Measurements from ENCODE around the gene GABBR2. TPM values are rescaled to one million over a fixed set of nuclear protein-coding genes. Genes with fewer than 3 reads are reported as not detected.

Gene GABBR2
- total RNA-seq, 1 experiment from 2014 or later, result 0.76 TPM

DNA sequence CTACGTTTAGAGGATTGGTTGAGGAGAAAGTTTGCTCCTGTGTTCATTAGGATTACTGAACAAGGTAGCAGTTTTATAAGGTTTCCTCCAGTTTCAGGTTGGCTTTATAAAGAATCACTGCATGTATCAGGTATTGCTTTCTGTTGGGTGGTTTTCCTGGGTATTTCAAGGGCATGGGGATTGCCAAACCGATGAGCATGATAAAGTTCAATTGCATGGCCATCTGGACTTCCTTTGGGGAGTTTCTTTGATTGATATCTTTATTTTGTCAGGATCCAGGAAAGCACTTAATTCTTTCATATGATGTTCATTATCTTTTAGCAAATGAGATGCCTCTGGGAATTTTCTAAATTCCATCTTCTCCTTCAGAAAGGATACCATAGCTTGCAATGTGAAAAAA lies 10.3 kb upstream of the GABBR2 start:
- POLR2A ChIA-PET (ENCODE audit: unreplicated experiment), result no interaction called here
- CTCF ChIA-PET, result no interaction called here

DNA sequence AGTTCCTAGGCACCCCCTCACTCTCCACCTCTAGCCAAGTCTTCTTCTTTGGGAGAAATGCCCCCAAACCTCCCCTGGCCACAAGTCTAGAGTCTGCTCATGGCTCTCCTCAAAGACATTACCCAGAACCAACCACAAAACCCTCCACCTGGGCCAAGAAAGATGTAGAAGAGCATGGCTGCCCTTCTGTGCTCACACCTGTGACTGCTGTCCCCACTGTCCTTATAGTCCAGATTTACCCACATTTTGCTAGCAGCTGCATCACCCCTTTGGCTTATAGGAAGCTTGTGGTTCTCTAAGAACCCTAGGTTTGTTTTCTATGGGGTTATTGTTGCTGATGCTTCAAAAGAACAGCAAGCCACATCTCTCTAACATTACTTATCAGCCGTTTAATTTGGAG lies 6.1 kb upstream of the GABBR2 start:
- H3K27ac ChIP-seq, result no peak overlapping the region
- no peaks in the 10 kb centered on the region for H3K9me2 ChIP-seq (ENCODE audit: insufficient read depth)
- H3K27me3 ChIP-seq (ENCODE audit: insufficient read depth, low read depth), result peaks cover 25% of the 10 kb centered on the region; the same call in 1 of the 2 replicates
- H4K20me1 ChIP-seq (ENCODE audit: insufficient read depth), result no peaks in the 10 kb centered on the region
- H3K4me3 ChIP-seq, result no peak overlapping the region
- intact Hi-C loops (cut with micrococcal nuclease; ENCODE audit: unreplicated experiment), result no loop called here
- H3F3A ChIP-seq (ENCODE audit: insufficient read depth, low read depth), result no peaks in the 10 kb centered on the region
- ChIA-PET POLR2A (ENCODE audit: unreplicated experiment) (no interaction called here), CTCF (no interaction called here)
- no peak for DNase-seq
- H3K4me1 ChIP-seq (replicated peaks; ENCODE audit: insufficient read depth), result no peaks in the 10 kb centered on the region
- no peak overlapping the region for H2AFZ ChIP-seq
- no TSS peak for BruUV-seq (replicated peaks)
- no peaks in the 10 kb centered on the region for H3K36me3 ChIP-seq (ENCODE audit: low read depth)
- H3K9me3 ChIP-seq (ENCODE audit: insufficient read depth, low read depth), result no peaks in the 10 kb centered on the region
- H3K4me2 ChIP-seq, result no peak overlapping the region
- no peaks in the 10 kb centered on the region for H3K79me2 ChIP-seq (ENCODE audit: low read depth)
- TF ChIP-seq EZH2 (IDR thresholded peaks at IDR 0.05; ENCODE audit: low read depth), result no peak
- TF ChIP-seq, protein P1, sequence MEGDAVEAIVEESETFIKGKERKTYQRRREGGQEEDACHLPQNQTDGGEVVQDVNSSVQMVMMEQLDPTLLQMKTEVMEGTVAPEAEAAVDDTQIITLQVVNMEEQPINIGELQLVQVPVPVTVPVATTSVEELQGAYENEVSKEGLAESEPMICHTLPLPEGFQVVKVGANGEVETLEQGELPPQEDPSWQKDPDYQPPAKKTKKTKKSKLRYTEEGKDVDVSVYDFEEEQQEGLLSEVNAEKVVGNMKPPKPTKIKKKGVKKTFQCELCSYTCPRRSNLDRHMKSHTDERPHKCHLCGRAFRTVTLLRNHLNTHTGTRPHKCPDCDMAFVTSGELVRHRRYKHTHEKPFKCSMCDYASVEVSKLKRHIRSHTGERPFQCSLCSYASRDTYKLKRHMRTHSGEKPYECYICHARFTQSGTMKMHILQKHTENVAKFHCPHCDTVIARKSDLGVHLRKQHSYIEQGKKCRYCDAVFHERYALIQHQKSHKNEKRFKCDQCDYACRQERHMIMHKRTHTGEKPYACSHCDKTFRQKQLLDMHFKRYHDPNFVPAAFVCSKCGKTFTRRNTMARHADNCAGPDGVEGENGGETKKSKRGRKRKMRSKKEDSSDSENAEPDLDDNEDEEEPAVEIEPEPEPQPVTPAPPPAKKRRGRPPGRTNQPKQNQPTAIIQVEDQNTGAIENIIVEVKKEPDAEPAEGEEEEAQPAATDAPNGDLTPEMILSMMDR (conservative IDR thresholded peaks at IDR 0.05), result no peak

More for the DNA sequence above, 10.3 kb upstream of the GABBR2 start:
- no peak overlapping the region for H2AFZ ChIP-seq
- no peaks in the 10 kb centered on the region for H3K9me2 ChIP-seq (ENCODE audit: insufficient read depth)
- no peak for DNase-seq
- TF ChIP-seq, protein P1 (conservative IDR thresholded peaks at IDR 0.05), result no peak
- no peak for TF ChIP-seq EZH2 (IDR thresholded peaks at IDR 0.05; ENCODE audit: low read depth)
- H3K27me3 ChIP-seq (ENCODE audit: insufficient read depth, low read depth), result peaks cover 25% of the 10 kb centered on the region; the same call in 1 of the 2 replicates
- H4K20me1 ChIP-seq (ENCODE audit: insufficient read depth), result no peaks in the 10 kb centered on the region
- H3K79me2 ChIP-seq (ENCODE audit: low read depth), result no peaks in the 10 kb centered on the region
- H3K4me3 ChIP-seq, result no peak overlapping the region
- no TSS peak for BruUV-seq (replicated peaks)
- no peaks in the 10 kb centered on the region for H3F3A ChIP-seq (ENCODE audit: insufficient read depth, low read depth)
- no peaks in the 10 kb centered on the region for H3K36me3 ChIP-seq (ENCODE audit: low read depth)
- intact Hi-C loops (cut with micrococcal nuclease; ENCODE audit: unreplicated experiment), result no loop called here
- H3K4me2 ChIP-seq, result no peak overlapping the region
- no peaks in the 10 kb centered on the region for H3K4me1 ChIP-seq (replicated peaks; ENCODE audit: insufficient read depth)
- peaks cover 6% of the 10 kb centered on the region for H3K9me3 ChIP-seq (ENCODE audit: insufficient read depth, low read depth)
- H3K27ac ChIP-seq, result no peak overlapping the region

DNA sequence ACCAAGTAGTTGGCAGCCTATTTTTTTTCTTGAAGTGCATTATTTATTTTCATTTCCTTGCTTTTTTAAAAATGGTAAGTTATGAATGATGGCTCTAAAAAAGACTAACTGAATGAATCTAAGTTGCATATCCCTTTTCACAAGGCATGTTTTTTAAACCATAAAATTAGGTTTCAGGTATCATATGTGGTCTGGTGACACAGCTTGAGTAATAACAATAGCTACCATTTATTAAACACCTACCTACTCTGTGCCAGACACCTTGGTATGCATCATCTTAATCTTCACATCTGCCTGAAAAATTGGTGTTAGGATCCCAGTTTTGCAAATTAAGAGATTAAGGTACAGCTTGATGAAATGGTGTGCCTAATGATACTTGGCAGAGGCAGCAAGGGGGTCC lies 4.3 kb upstream of the GABBR2 start:
- BruUV-seq (replicated peaks), result no TSS peak

More for the DNA sequence above, 4.3 kb upstream of the GABBR2 start:
- H3K27me3 ChIP-seq (ENCODE audit: insufficient read depth, low read depth), result peaks cover 33% of the 10 kb centered on the region; the same call in 1 of the 2 replicates
- H3K4me1 ChIP-seq (replicated peaks; ENCODE audit: insufficient read depth), result no peaks in the 10 kb centered on the region
- DNase-seq, result no peak
- intact Hi-C loops (cut with micrococcal nuclease; ENCODE audit: unreplicated experiment), result no loop called here
- CTCF ChIA-PET, result no interaction called here
- TF ChIP-seq, protein P1 (conservative IDR thresholded peaks at IDR 0.05), result no peak
- no peak for TF ChIP-seq EZH2 (IDR thresholded peaks at IDR 0.05; ENCODE audit: low read depth)
- H3K27ac ChIP-seq, result no peak overlapping the region
- no peaks in the 10 kb centered on the region for H3K79me2 ChIP-seq (ENCODE audit: low read depth)
- H3K4me2 ChIP-seq, result no peak overlapping the region
- POLR2A ChIA-PET (ENCODE audit: unreplicated experiment), result interaction anchor here (0.6 kb wide), 1 partner anchor 105 kb away, joined by 5 read pairs; no protein-coding TSS in a partner anchor
- H3K9me2 ChIP-seq (ENCODE audit: insufficient read depth), result no peaks in the 10 kb centered on the region
- no peaks in the 10 kb centered on the region for H3K36me3 ChIP-seq (ENCODE audit: low read depth)
- H4K20me1 ChIP-seq (ENCODE audit: insufficient read depth), result no peaks in the 10 kb centered on the region
- no peak overlapping the region for H3K4me3 ChIP-seq
- no peak overlapping the region for H2AFZ ChIP-seq
- H3K9me3 ChIP-seq (ENCODE audit: insufficient read depth, low read depth), result no peaks in the 10 kb centered on the region
- no peaks in the 10 kb centered on the region for H3F3A ChIP-seq (ENCODE audit: insufficient read depth, low read depth)
